H1 (cell line): ENCODE data around the gene SMYD1. TPM values are rescaled to one million over a fixed set of nuclear protein-coding genes. Genes with fewer than 3 reads are reported as not detected.

Experiments used
- CTCF ChIA-PET: fragments of 300-600 bp; sonication (Branson Sonifier 250); formaldehyde crosslinking; loops from one replicate; lab custom pipeline; 2021; ENCODE audit not compliant: partially characterized antibody; lab: Charles Lee
- POLR2A ChIA-PET: fragments of 300-600 bp; sonication (Branson Sonifier 250); formaldehyde crosslinking; loops from one replicate; lab custom pipeline; 2021; ENCODE audit warnings: inconsistent platforms; ENCODE audit not compliant: partially characterized antibody; lab: Charles Lee
- DNase-seq, 2 experiments: peaks; one replicate each; pipeline versions ENCODE4 v3.0.0 to v3.0.0-alpha.2; 2010 to 2022; ENCODE audit warnings: low spot score in 2 of 2, low read depth in 1 of 2, mixed read lengths in 1 of 2
- FAIRE-seq: peaks from 2 replicates; lab custom pipeline; 2011; peaks lifted over from hg19 to GRCh38; lab: Jason Lieb, UNC
- H2AFZ ChIP-seq: 2 replicates; pipeline ENCODE4 v1.8.1; 2012; ENCODE audit warnings: low read length, inconsistent platforms
- H2AK5ac ChIP-seq: 2 replicates; pipeline ENCODE4 v1.6.1; 2013; ENCODE audit warnings: low read depth, low read length
- H2BK120ac ChIP-seq: replicated peaks from 2 replicates; pipeline ENCODE3; 2013; ENCODE audit warnings: low read depth, low read length, inconsistent platforms
- H2BK12ac ChIP-seq: 2 replicates; pipeline ENCODE4 v1.6.1; 2013; ENCODE audit warnings: low read depth, low read length
- H2BK15ac ChIP-seq: 2 replicates; pipeline ENCODE4 v1.6.1; 2013; ENCODE audit warnings: low read length
- H2BK20ac ChIP-seq: 2 replicates; pipeline ENCODE4 v1.6.1; 2013; ENCODE audit warnings: low read length
- H2BK5ac ChIP-seq: 2 replicates; pipeline ENCODE4 v1.6.1; 2013; ENCODE audit warnings: low read depth, low read length
- H3K14ac ChIP-seq: 2 replicates; pipeline ENCODE4 v1.6.1; 2013; ENCODE audit warnings: inconsistent platforms; ENCODE audit not compliant: insufficient read length
- H3K18ac ChIP-seq: 2 replicates; pipeline ENCODE4 v1.6.1; 2013; ENCODE audit warnings: low read length; ENCODE audit errors: extremely low read depth
- H3K23ac ChIP-seq: 2 replicates; pipeline ENCODE4 v1.6.1; 2013; ENCODE audit warnings: inconsistent platforms; ENCODE audit not compliant: insufficient read length
- H3K23me2 ChIP-seq: 2 replicates; pipeline ENCODE4 v1.6.1; 2013; ENCODE audit warnings: low read depth, low read length
- H3K27ac ChIP-seq: 2 replicates; pipeline ENCODE4 v1.6.1; 2011; ENCODE audit warnings: low read depth, low read length, inconsistent platforms
- H3K27me3 ChIP-seq, 4 experiments: replicated peaks in 1 of 4; 1 replicate in 1 of 4; 2 replicates in 3 of 4; pipeline versions ENCODE4 v1.6.1 to v1.8.1; 2011 to 2013; ENCODE audit warnings: low read length in 3 of 4, mild to moderate bottlenecking in 3 of 4, inconsistent platforms in 2 of 4, mixed read lengths in 2 of 4, moderate library complexity in 1 of 4; ENCODE audit not compliant: control insufficient read depth in 3 of 4, insufficient read depth in 3 of 4; ENCODE audit errors: extremely low read depth in 1 of 4
- H3K36me3 ChIP-seq, 4 experiments: 2 replicates each; pipeline versions ENCODE4 v1.6.1 to v1.8.1; 2011 to 2013; ENCODE audit warnings: mild to moderate bottlenecking in 4 of 4, low read length in 3 of 4, moderate library complexity in 2 of 4, control low read depth in 1 of 4, inconsistent platforms in 1 of 4; ENCODE audit not compliant: insufficient read depth in 4 of 4, control insufficient read depth in 2 of 4
- H3K4ac ChIP-seq: replicated peaks from 2 replicates; pipeline ENCODE3; 2013; ENCODE audit warnings: low read length, low read depth, mixed read lengths, inconsistent platforms; ENCODE audit not compliant: insufficient read length
- H3K4me1 ChIP-seq, 4 experiments: replicated peaks in 1 of 4; 1 replicate in 1 of 4; 2 replicates in 3 of 4; pipeline versions ENCODE4 v1.6.1 to v1.8.1; 2011 to 2013; ENCODE audit warnings: low read length in 3 of 4, inconsistent platforms in 2 of 4, mixed read lengths in 1 of 4; ENCODE audit not compliant: insufficient read depth in 4 of 4, control insufficient read depth in 3 of 4
- H3K4me2 ChIP-seq, 2 experiments: 2 replicates each; pipeline versions ENCODE4 v1.6.1 to v1.8.1; 2011 to 2013; ENCODE audit warnings: low read depth in 2 of 2, low read length in 2 of 2, control low read depth in 1 of 2, inconsistent platforms in 1 of 2, mild to moderate bottlenecking in 1 of 2; ENCODE audit not compliant: insufficient read depth in 1 of 2
- H3K4me3 ChIP-seq, 4 experiments: fragments of 200-600, 300-600 bp in 1 of 4; sonication (generic), shearing (Covaris generic), sonication (Bioruptor Twin) in 1 of 4; 2 replicates each; pipeline versions ENCODE4 v1.5.1 to v1.8.1; 2011 to 2016; ENCODE audit warnings: low read length in 4 of 4, low read depth in 3 of 4, control low read depth in 2 of 4, inconsistent platforms in 2 of 4, mild to moderate bottlenecking in 2 of 4, mixed read lengths in 1 of 4, moderate library complexity in 1 of 4; ENCODE audit not compliant: insufficient read depth in 2 of 4; ENCODE audit errors: extremely low read depth in 1 of 4
- H3K56ac ChIP-seq: replicated peaks from 2 replicates; pipeline ENCODE3; 2013; ENCODE audit warnings: low read depth, mild to moderate bottlenecking, mixed read lengths, low read length, inconsistent platforms; ENCODE audit not compliant: insufficient read length
- H3K79me1 ChIP-seq: 2 replicates; pipeline ENCODE4 v1.6.1; 2013; ENCODE audit warnings: low read depth, low read length, control low read depth
- H3K79me2 ChIP-seq, 2 experiments: 2 replicates each; pipeline versions ENCODE4 v1.6.1 to v1.8.1; 2012 to 2013; ENCODE audit warnings: low read length in 2 of 2, mild to moderate bottlenecking in 2 of 2, inconsistent platforms in 1 of 2; ENCODE audit not compliant: insufficient read depth in 2 of 2, control insufficient read depth in 1 of 2
- H3K9ac ChIP-seq, 4 experiments: replicated peaks in 1 of 4; 1 replicate in 1 of 4; 2 replicates in 3 of 4; pipeline versions ENCODE4 v1.6.1 to v1.8.1; 2011 to 2013; ENCODE audit warnings: low read depth in 3 of 4, low read length in 3 of 4, control low read depth in 2 of 4, mild to moderate bottlenecking in 2 of 4, moderate library complexity in 2 of 4, inconsistent platforms in 1 of 4; ENCODE audit errors: extremely low read depth in 1 of 4
- H3K9me3 ChIP-seq, 2 experiments: 2 replicates each; pipeline versions ENCODE4 v1.6.1 to v1.8.1; 2012 to 2013; ENCODE audit warnings: mild to moderate bottlenecking in 2 of 2, moderate library complexity in 2 of 2, control low read depth in 1 of 2, inconsistent platforms in 1 of 2, low read depth in 1 of 2, low read length in 1 of 2, mixed read lengths in 1 of 2; ENCODE audit not compliant: insufficient read depth in 2 of 2
- H4K20me1 ChIP-seq, 2 experiments: replicated peaks in 1 of 2; 2 replicates each; pipeline versions ENCODE3 to v1.8.1; 2011 to 2013; ENCODE audit warnings: inconsistent platforms in 2 of 2, low read length in 2 of 2, mild to moderate bottlenecking in 1 of 2; ENCODE audit not compliant: insufficient read depth in 2 of 2, control insufficient read depth in 1 of 2
- H4K5ac ChIP-seq: 2 replicates; pipeline ENCODE4 v1.6.1; 2013; ENCODE audit warnings: low read length, low read depth, mixed read lengths, inconsistent platforms; ENCODE audit not compliant: insufficient read length
- H4K8ac ChIP-seq: 2 replicates; pipeline ENCODE4 v1.8.0; 2013; ENCODE audit warnings: mild to moderate bottlenecking, moderate library complexity, low read length, inconsistent platforms; ENCODE audit not compliant: insufficient read depth; ENCODE audit errors: extremely low read depth
- H4K91ac ChIP-seq: replicated peaks from 2 replicates; pipeline ENCODE3; 2013; ENCODE audit warnings: low read length, mixed read lengths, inconsistent platforms; ENCODE audit not compliant: insufficient read length
- BACH1 ChIP-seq: IDR thresholded peaks from 2 replicates; pipeline ENCODE4 v1.6.1; 2012; ENCODE audit warnings: low read length, improper control_type of control experiment
- SP1 ChIP-seq: IDR thresholded peaks from 2 replicates; pipeline ENCODE4 v1.6.1; 2011; ENCODE audit warnings: low read depth, low read length
- WGBS, 2 experiments: shearing (Covaris generic) in 1 of 2; methylation state at CpG; one replicate each; pipeline versions ENCODE4 v1.1.6 to v1.1.7; 2013 to 2015; ENCODE audit warnings: low lambda C conversion rate in 2 of 2, mixed read lengths in 2 of 2, inconsistent platforms in 1 of 2, low coverage in 1 of 2, missing lambda C conversion rate in 1 of 2; ENCODE audit not compliant: insufficient replicate concordance in 2 of 2, insufficient coverage in 1 of 2, insufficient read length in 1 of 2; ENCODE audit errors: extremely low coverage in 1 of 2, missing lambda C conversion rate in 1 of 2; 5-methylcytosine and 5-hydroxymethylcytosine counted together
- polyA plus RNA-seq, 7 experiments: library from polyadenylated mRNA; depleted of rRNA in 3 of 7; stranded (reverse) in 5 of 7; unstranded in 2 of 7; fragments of >200 nt in 5 of 7; fragments of 200-250 nt in 2 of 7; gene quantifications; 1 replicate in 5 of 7; 2 replicates in 1 of 7; 4 replicates in 1 of 7; pipeline versions ENCODE4 v1.2.1 to v1.2.3, GENCODE V29; 2011 to 2013; ENCODE audit warnings: missing spikeins in 2 of 7, mixed read lengths in 2 of 7
- total RNA-seq: library from RNA; stranded (reverse); fragmentation: NEBNext Ultra II Directional; extraction: Animal tissue kit (Norgen Biotek cat#: 25700); gene quantifications from 2 replicates; pipeline ENCODE4 v1.2.1, GENCODE V29; 2021

The SMYD1 gene
- total and polyA plus RNA-seq, 2 of the 8 experiments (the other 6 are each of a cell fraction or from before 2014, with no cell fraction given), result 0.06 TPM; not detected in 1

DNA sequence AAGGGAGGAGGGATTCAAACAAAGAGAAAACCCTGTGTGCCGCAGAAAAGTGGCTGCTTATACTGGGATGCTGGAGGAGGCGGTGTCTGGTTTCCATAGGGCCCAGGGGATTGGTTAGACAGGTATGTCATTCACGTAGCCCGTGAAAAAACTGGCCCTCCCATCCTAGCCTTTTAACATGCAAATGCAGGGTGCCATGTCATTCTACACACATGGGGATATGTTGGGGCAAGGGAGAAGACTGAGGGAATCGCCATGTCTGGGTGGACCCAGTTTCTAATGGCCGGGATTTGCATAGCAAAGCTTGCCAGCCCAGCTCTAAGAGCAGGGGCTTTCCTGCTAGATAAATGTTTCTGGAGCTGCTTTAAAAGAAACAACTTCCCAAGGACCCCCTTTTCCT lies 43.1 kb upstream of the SMYD1 start:
- FAIRE-seq (peak; percentile 98), DNase-seq (peak; percentile 76 to 83)
- H2BK5ac ChIP-seq, result no peak overlapping the region
- H3K56ac ChIP-seq, result no peak overlapping the region
- 8% methylated on average over 6 of the region's 6 CpGs; no CpG with 5 or more reads in 1 of the 2 experiments for WGBS, 2 experiments
- H3K23ac ChIP-seq, result no peak overlapping the region
- no peak overlapping the region for H4K5ac ChIP-seq
- H3K27ac ChIP-seq, result peak overlapping the region; percentile 17; the same call in 1 of the 2 replicates
- no peaks in the 10 kb centered on the region for H4K20me1 ChIP-seq
- no peak overlapping the region for H3K18ac ChIP-seq
- H3K23me2 ChIP-seq, result no peaks in the 10 kb centered on the region
- peak overlapping the region in 1 of 4 experiments; percentile 15; a peak in 1 of 8 replicates for H3K4me3 ChIP-seq
- H2BK20ac ChIP-seq, result no peak overlapping the region
- no peak overlapping the region for H3K4ac ChIP-seq
- CTCF ChIA-PET, result interaction anchor here (0.6 to 2.6 kb wide), 5 partner anchors 36 to 528 kb away, joined by 3 to 10 read pairs (median 3); no protein-coding TSS in a partner anchor
- H3K79me1 ChIP-seq, result no peaks in the 10 kb centered on the region
- H3K4me2 ChIP-seq, result peak overlapping the region; percentile 32 to 42; a peak in 2 of 4 replicates
- POLR2A ChIA-PET, result interaction anchor here (0.6 to 5.5 kb wide), 5 partner anchors 8 to 712 kb away, joined by 3 to 41 read pairs (median 5); partner anchors contain the start of gene RNU2-63P
- no peaks in the 10 kb centered on the region for H3K27me3 ChIP-seq
- peaks cover 0 to 5% (median 4%) of the 10 kb centered on the region in 4 experiments; a peak in 3 of 7 replicates for H3K4me1 ChIP-seq
- H2AK5ac ChIP-seq, result no peak overlapping the region
- no peaks in the 10 kb centered on the region for H3K9me3 ChIP-seq
- no peak overlapping the region for H2BK120ac ChIP-seq
- H3K14ac ChIP-seq, result no peak overlapping the region
- no peak overlapping the region for H4K91ac ChIP-seq
- peaks cover 0 to 5% (median under 1%) of the 10 kb centered on the region in 4 experiments; a peak in 5 of 8 replicates for H3K36me3 ChIP-seq
- no peak overlapping the region for H2BK12ac ChIP-seq
- H3K9ac ChIP-seq, result no peak overlapping the region
- no peaks in the 10 kb centered on the region for H3K79me2 ChIP-seq
- H4K8ac ChIP-seq, result no peak overlapping the region
- no peak overlapping the region for H2BK15ac ChIP-seq
- H2AFZ ChIP-seq, result no peak overlapping the region
- TF ChIP-seq BACH1, result no peak
- TF ChIP-seq SP1, result peak; percentile 65; the same call in 1 of the 2 replicates
